GM23338 (cell line): Measurements from ENCODE around the gene PLA2G2A.
"Not testable (repeated sequence)": the region's sequence is repeated elsewhere in the genome, so short reads cannot be mapped to it uniquely, and the experiment has no call there.

ENCODE experiments used
- EZH2 ChIP-seq: fragments of 200-600 bp; sonication (generic); IDR thresholded peaks from one replicate; pipeline ENCODE4 v1.8.0; 2017; ENCODE audit warnings: antibody characterized with exemption, mild to moderate bottlenecking, low read depth; ENCODE audit not compliant: unreplicated experiment
- EZH2phosphoT487 ChIP-seq: fragments of 200-600 bp; sonication (generic); IDR thresholded peaks from one replicate; pipeline ENCODE4 v1.8.1; 2018; ENCODE audit warnings: antibody characterized with exemption; ENCODE audit not compliant: unreplicated experiment
- JUNB ChIP-seq: IDR thresholded peaks from one replicate; pipeline ENCODE4 v1.6.1; 2016; ENCODE audit warnings: antibody characterized with exemption; ENCODE audit not compliant: unreplicated experiment
- POLR2AphosphoS5 ChIP-seq: IDR thresholded peaks from 2 replicates; pipeline ENCODE4 v1.6.1; 2016; ENCODE audit warnings: antibody characterized with exemption, low read depth
- TF ChIP-seq, protein P1 (sequence below), 2 experiments: fragments of 200-600 bp in 1 of 2; sonication (generic) in 1 of 2; conservative IDR thresholded peaks; 2 replicates each; pipeline versions ENCODE4 v1.5.1 to v1.6.1; 2016 to 2017; ENCODE audit warnings: antibody characterized with exemption in 2 of 2, low read depth in 2 of 2, mild to moderate bottlenecking in 2 of 2, moderate library complexity in 1 of 2

DNA sequence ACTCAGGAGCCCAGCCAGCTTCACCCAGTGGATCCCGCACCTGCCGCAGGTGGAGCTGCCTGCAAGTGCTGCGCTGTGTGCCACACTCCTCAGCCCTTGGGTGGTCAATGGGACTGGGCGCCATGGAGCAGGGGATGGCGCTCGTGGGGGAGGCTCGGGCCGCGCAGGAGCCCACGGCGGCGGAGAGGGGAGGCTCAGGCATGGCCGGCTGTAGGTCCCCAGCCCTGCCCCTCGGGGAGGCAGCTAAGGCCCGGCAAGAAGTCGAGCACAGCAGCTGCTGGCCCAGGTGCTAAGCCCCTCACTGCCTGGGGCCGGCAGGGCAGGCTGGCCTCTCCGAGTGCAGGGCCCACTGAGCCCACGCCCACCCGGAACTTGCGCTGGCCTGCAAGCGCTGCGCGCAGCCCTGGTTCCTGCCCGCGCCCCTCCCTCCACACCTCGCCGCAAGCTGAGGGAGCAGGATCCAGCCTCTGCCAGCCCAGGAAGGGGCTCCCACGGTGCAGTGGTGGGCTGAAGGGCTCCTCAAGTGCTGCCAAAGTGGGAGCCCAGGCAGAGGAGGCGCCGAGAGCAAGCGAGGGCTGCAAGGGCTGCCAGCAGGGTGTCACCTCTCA, 5.1 kb upstream of the PLA2G2A start:
- TF ChIP-seq POLR2AphosphoS5, EZH2, JUNB, EZH2phosphoT487: not testable (repeated sequence)
- TF ChIP-seq, protein P1, sequence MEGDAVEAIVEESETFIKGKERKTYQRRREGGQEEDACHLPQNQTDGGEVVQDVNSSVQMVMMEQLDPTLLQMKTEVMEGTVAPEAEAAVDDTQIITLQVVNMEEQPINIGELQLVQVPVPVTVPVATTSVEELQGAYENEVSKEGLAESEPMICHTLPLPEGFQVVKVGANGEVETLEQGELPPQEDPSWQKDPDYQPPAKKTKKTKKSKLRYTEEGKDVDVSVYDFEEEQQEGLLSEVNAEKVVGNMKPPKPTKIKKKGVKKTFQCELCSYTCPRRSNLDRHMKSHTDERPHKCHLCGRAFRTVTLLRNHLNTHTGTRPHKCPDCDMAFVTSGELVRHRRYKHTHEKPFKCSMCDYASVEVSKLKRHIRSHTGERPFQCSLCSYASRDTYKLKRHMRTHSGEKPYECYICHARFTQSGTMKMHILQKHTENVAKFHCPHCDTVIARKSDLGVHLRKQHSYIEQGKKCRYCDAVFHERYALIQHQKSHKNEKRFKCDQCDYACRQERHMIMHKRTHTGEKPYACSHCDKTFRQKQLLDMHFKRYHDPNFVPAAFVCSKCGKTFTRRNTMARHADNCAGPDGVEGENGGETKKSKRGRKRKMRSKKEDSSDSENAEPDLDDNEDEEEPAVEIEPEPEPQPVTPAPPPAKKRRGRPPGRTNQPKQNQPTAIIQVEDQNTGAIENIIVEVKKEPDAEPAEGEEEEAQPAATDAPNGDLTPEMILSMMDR (conservative IDR thresholded peaks at IDR 0.05; ENCODE audit: low read depth in 2 of 2): not testable (repeated sequence)
